ENCODE data around the gene CARS1.

- TF ChIP-seq CTCF (IDR thresholded peaks at IDR 0.05; ENCODE audit: control extremely low read depth in 1 of 3, insufficient read depth in 1 of 3, low read depth in 1 of 3, low read length in 3 of 3) (no peak), MAX (IDR thresholded peaks at IDR 0.05) (no peak), EP300 (IDR thresholded peaks at IDR 0.05; ENCODE audit: borderline replicate concordance in 1 of 2, low read depth in 2 of 2, low read length in 2 of 2) (no peak), POLR2A (IDR thresholded peaks at IDR 0.05; ENCODE audit: control extremely low read depth in 1 of 2, low read depth in 2 of 2, low read length in 2 of 2) (no peak), CREB1 (IDR thresholded peaks at IDR 0.05) (no peak), USF2 (IDR thresholded peaks at IDR 0.05; ENCODE audit: low read length) (no peak), BCL11A (IDR thresholded peaks at IDR 0.05; ENCODE audit: low read depth in 2 of 2, low read length in 2 of 2) (no peak), SIRT6 (IDR thresholded peaks at IDR 0.05; ENCODE audit: low read length) (no peak), E2F6 (IDR thresholded peaks at IDR 0.05) (no peak), POLR2AphosphoS5 (IDR thresholded peaks at IDR 0.05; ENCODE audit: low read depth, low read length) (no peak)
Observed at GRCh38 chr11:3081386-3081751, 24.1 kb upstream of the CARS1 start.
